Mucosa of rectum (tissue), 2 donors: ENCODE results near the gene LETMD1.
"Not testable (repeated sequence)": the region's sequence is repeated elsewhere in the genome, so short reads cannot be mapped to it uniquely, and the experiment has no call there.

ENCODE experiments used
- H3K27ac ChIP-seq, 2 donors: one replicate each; pipeline ENCODE4 v1.7.0; 2013; ENCODE audit warnings: inconsistent platforms in 2 of 2, low read depth in 2 of 2, low read length in 2 of 2
- H3K27me3 ChIP-seq, 2 donors: one replicate each; pipeline ENCODE4 v1.7.0; 2013; ENCODE audit warnings: low read length in 2 of 2; ENCODE audit not compliant: control insufficient read depth in 2 of 2, insufficient read depth in 2 of 2
- H3K36me3 ChIP-seq, 2 donors: one replicate each; pipeline ENCODE4 v1.7.0; 2013; ENCODE audit warnings: low read length in 2 of 2; ENCODE audit not compliant: control insufficient read depth in 2 of 2, insufficient read depth in 2 of 2
- H3K4me1 ChIP-seq, 2 donors: one replicate each; pipeline ENCODE4 v1.7.0; 2013; ENCODE audit warnings: low read length in 2 of 2, mild to moderate bottlenecking in 1 of 2; ENCODE audit not compliant: control insufficient read depth in 2 of 2, insufficient read depth in 2 of 2
- H3K4me3 ChIP-seq, 2 donors: one replicate each; pipeline ENCODE4 v1.7.0; 2013; ENCODE audit warnings: low read length in 2 of 2
- H3K9ac ChIP-seq, 2 donors: one replicate each; pipeline ENCODE4 v1.7.0; 2013; ENCODE audit warnings: low read length in 2 of 2, low read depth in 1 of 2, mild to moderate bottlenecking in 1 of 2
- H3K9me3 ChIP-seq, 2 donors: one replicate each; pipeline ENCODE4 v1.7.0; 2013; ENCODE audit warnings: low read length in 2 of 2; ENCODE audit not compliant: control insufficient read depth in 2 of 2
- donor health status: healthy.
- donor health status: Normal muscosa, but diverticular disease.

The LETMD1 gene

GRCh38 chr12:51011955-51012354, 36.2 kb upstream of the LETMD1 start:
- Histone ChIP-seq H3K36me3 (peaks cover 5 to 6% of the 10 kb centered on the region in 2 donors), H3K9ac (no peak overlapping the region), H3K27ac (no peak overlapping the region), H3K4me1 (no peaks in the 10 kb centered on the region), H3K27me3 (no peaks in the 10 kb centered on the region), H3K4me3 (no peak overlapping the region), H3K9me3 (no peaks in the 10 kb centered on the region)

GRCh38 chr12:51012570-51013236, 35.4 kb upstream of the LETMD1 start:
- no peaks in the 10 kb centered on the region for H3K27me3 ChIP-seq
- peaks cover 3% of the 10 kb centered on the region in 2 donors for H3K36me3 ChIP-seq
- no peak overlapping the region for H3K27ac ChIP-seq
- H3K4me3 ChIP-seq, result no peak overlapping the region
- no peaks in the 10 kb centered on the region for H3K9me3 ChIP-seq
- no peaks in the 10 kb centered on the region for H3K4me1 ChIP-seq
- H3K9ac ChIP-seq, result no peak overlapping the region

DNA sequence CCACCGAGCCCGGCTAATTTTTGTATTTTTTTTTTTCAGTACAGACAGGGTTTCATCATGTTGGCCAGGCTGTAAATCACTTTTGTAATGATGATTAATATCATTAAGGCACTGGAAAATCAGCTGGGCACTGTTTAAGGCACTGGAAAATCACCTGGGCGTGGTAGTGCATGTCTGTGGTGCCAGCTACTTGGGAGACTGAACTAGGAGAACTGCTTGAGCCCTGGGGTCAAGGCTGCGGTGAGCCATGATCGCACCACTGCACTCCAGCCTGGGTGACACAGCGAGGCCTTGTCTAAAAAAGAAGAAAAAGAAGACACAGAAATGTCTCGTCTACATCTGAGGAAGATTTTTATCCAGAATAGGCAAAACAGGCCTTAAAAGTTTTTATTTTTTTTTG, 34.7 kb upstream of the LETMD1 start:
- H3K9ac ChIP-seq, result no peak overlapping the region
- H3K27me3 ChIP-seq, result no peaks in the 10 kb centered on the region
- no peaks in the 10 kb centered on the region for H3K36me3 ChIP-seq
- no peak overlapping the region for H3K4me3 ChIP-seq
- no peaks in the 10 kb centered on the region for H3K4me1 ChIP-seq
- H3K9me3 ChIP-seq, result no peaks in the 10 kb centered on the region
- H3K27ac ChIP-seq, result no peak overlapping the region

DNA sequence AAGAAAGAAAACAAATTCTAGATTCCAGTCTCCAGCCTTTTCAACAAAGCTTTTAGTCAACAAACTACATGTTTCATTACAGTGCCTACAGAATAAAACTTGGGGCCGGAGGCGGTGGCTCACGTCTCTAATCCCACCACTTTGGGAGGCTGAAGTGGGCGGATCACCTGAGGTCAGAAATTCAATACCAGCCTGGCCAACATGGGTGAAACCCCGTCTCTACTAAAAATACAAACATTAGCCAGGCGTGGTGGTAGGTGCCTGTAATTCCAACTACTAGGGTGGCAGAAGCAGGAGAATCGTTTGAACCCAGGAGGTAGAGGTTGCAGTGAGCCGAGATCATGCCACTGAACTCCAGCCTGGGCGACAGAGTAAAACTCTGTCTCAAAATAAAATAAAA, 33.7 kb upstream of the LETMD1 start:
- not testable (repeated sequence) for H3K9ac ChIP-seq, H3K4me3 ChIP-seq, H3K9me3 ChIP-seq, H3K4me1 ChIP-seq, H3K27me3 ChIP-seq, H3K27ac ChIP-seq, H3K36me3 ChIP-seq

DNA sequence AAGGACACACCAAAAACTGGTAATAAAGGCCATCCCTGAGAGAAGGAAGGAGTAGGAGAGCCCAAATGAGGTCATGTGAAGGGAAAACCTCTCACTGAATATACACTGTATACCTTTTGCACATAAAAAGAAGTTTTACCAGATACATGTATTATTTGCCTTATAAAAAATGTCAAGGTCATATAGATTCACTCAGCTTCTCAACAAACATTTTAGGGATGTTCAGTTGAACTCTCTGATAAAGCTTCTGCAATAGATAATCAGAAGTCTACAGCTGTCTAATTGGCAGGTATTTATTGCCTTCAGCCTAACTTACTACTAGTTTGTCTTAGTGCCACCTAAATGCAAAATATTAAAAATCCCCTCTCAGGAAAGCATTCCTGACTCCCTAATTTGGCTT, 30.7 kb upstream of the LETMD1 start:
- Histone ChIP-seq H3K9ac (no peak overlapping the region), H3K9me3 (no peaks in the 10 kb centered on the region), H3K27ac (no peak overlapping the region), H3K4me3 (no peak overlapping the region), H3K27me3 (no peaks in the 10 kb centered on the region), H3K36me3 (no peaks in the 10 kb centered on the region), H3K4me1 (no peaks in the 10 kb centered on the region)

- no peaks in the 10 kb centered on the region for H3K36me3 ChIP-seq
- no peak overlapping the region for H3K27ac ChIP-seq
- no peaks in the 10 kb centered on the region for H3K27me3 ChIP-seq
- H3K4me1 ChIP-seq, result peaks cover 5 to 6% of the 10 kb centered on the region in 2 donors
- no peaks in the 10 kb centered on the region for H3K9me3 ChIP-seq
- no peak overlapping the region for H3K9ac ChIP-seq
- H3K4me3 ChIP-seq, result no peak overlapping the region
Measured at GRCh38 chr12:51018956-51019355, 29.2 kb upstream of the LETMD1 start.

- no peak overlapping the region for H3K4me3 ChIP-seq
- H3K9ac ChIP-seq, result no peak overlapping the region
- no peak overlapping the region for H3K27ac ChIP-seq
- H3K27me3 ChIP-seq, result no peaks in the 10 kb centered on the region
- peaks cover 8 to 11% of the 10 kb centered on the region in 2 donors for H3K4me1 ChIP-seq
- H3K9me3 ChIP-seq, result no peaks in the 10 kb centered on the region
- no peaks in the 10 kb centered on the region for H3K36me3 ChIP-seq
Measured at GRCh38 chr12:51019927-51020326, 28.2 kb upstream of the LETMD1 start.

GRCh38 chr12:51020448-51021182, 27.5 kb upstream of the LETMD1 start:
- Histone ChIP-seq H3K9me3 (no peaks in the 10 kb centered on the region), H3K4me3 (no peak overlapping the region), H3K9ac (no peak overlapping the region), H3K27me3 (no peaks in the 10 kb centered on the region), H3K27ac (no peak overlapping the region), H3K4me1 (peaks cover 10 to 12% of the 10 kb centered on the region in 2 donors), H3K36me3 (no peaks in the 10 kb centered on the region)

DNA sequence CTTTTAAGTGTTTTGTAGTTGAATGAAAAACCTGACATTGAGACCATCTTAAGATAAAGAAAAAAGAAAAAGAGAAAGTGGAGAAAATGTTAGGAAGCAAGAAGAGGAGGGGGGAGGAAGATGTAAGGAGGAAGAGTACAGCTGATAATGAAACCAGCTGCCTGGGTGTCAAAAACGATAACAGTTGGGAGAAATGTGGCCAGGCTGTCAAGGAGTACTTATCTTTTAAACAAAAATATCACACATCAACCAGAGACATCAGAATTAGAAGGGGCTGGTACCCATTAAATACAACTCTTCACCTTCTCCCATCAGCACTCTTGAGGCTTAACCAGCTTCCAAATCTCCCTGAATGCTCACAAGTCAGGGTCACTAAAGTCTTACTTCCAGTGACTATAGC, 26.4 kb upstream of the LETMD1 start:
- Histone ChIP-seq H3K27me3 (no peaks in the 10 kb centered on the region), H3K4me1 (peaks cover 14% of the 10 kb centered on the region in 2 donors), H3K36me3 (no peaks in the 10 kb centered on the region), H3K9me3 (no peaks in the 10 kb centered on the region), H3K4me3 (no peak overlapping the region), H3K27ac (no peak overlapping the region), H3K9ac (no peak overlapping the region)

DNA sequence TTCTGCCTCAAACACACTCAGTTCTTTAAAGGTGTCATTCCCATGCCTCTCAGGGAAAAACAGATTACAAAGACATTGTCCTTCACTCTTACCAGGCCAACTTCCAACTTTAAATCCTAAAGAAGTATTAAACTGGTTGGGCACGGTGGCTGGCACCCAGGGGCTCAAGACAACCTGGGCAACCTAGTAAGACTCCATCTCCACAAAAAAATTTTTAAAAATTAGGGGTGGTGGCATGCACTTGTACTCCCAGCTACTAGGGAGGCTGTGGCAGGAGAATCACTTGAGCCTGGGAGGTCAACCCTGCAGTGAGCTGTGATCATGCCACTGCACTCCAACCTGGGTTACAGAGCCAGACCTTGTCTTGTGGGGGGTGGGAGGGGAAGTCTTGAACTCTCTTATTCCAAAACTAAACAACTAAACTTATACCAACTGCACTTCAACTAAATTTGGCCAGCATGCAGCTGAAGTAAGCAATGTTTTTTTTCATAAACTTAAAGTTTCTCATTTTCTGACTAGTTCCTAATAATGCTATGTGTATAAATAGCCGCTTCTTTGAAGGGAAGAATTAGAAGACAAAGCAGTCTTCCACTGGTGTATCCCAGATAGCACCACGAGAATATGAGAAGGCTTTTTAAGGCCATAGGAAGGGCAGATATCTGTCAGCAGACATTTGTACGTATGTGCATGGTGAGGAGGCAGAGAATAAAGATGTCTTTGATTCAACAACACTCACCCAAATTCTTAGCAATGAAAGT, 24.3 kb upstream of the LETMD1 start:
- no peaks in the 10 kb centered on the region for H3K27me3 ChIP-seq
- no peaks in the 10 kb centered on the region for H3K36me3 ChIP-seq
- peak overlapping the region; percentile 68 to 93 for H3K4me3 ChIP-seq
- H3K27ac ChIP-seq, result peak overlapping the region; percentile 87 to 92
- no peaks in the 10 kb centered on the region for H3K9me3 ChIP-seq
- peak overlapping the region; percentile 8 to 71 for H3K9ac ChIP-seq
- H3K4me1 ChIP-seq, result peaks cover 14% of the 10 kb centered on the region in 2 donors
